WERI-Rb-1 (cell line): ENCODE measurements around the gene SCCPDH.

Experiments
- DNase-seq: peaks from one replicate; pipeline ENCODE4 v3.0.0-alpha.2; 2020
- H3K27ac ChIP-seq: fragments of 250-450 bp; sonication (Bioruptor Pico); 2 replicates; pipeline ENCODE4 v1.5.1; 2020; ENCODE audit warnings: mild to moderate bottlenecking, moderate library complexity
- H3K27me3 ChIP-seq: fragments of 250-450 bp; sonication (Bioruptor Pico); 2 replicates; pipeline ENCODE4 v1.5.1; 2021; ENCODE audit warnings: mild to moderate bottlenecking, low read depth, moderate library complexity; ENCODE audit not compliant: insufficient read depth, severe bottlenecking
- H3K36me3 ChIP-seq: fragments of 250-450 bp; sonication (Bioruptor Pico); 2 replicates; pipeline ENCODE4 v1.5.1; 2020; ENCODE audit warnings: mild to moderate bottlenecking, moderate library complexity
- H3K4me3 ChIP-seq: 2 replicates; pipeline ENCODE4 v1.5.1; 2011; ENCODE audit warnings: low read depth, mild to moderate bottlenecking, control low read depth, low read length
- H3K9me3 ChIP-seq: fragments of 250-450 bp; sonication (Bioruptor Pico); 2 replicates; pipeline ENCODE4 v1.5.1; 2021; ENCODE audit warnings: mild to moderate bottlenecking, moderate library complexity; ENCODE audit not compliant: severe bottlenecking
- CTCF ChIP-seq: IDR thresholded peaks from 2 replicates; pipeline ENCODE4 v1.5.1; 2011; ENCODE audit warnings: low read depth, mild to moderate bottlenecking, control low read depth, inconsistent platforms, low read length

SCCPDH gene

GRCh38 chr1:246761396-246761795, 37.2 kb downstream of the SCCPDH start:
- Histone ChIP-seq H3K27ac (no peak overlapping the region; the same call in 1 of the 2 replicates), H3K4me3 (no peak overlapping the region), H3K36me3 (peaks cover 64% of the 10 kb centered on the region), H3K27me3 (no peaks in the 10 kb centered on the region), H3K9me3 (no peaks in the 10 kb centered on the region)
- no peak for TF ChIP-seq CTCF
- no peak for DNase-seq

GRCh38 chr1:246765521-246765920, 41.3 kb downstream of the SCCPDH start:
- TF ChIP-seq CTCF: no peak
- Histone ChIP-seq H3K9me3 (no peaks in the 10 kb centered on the region), H3K27ac (no peak overlapping the region), H3K27me3 (no peaks in the 10 kb centered on the region), H3K4me3 (no peak overlapping the region), H3K36me3 (peaks cover 74% of the 10 kb centered on the region)
- no peak for DNase-seq

GRCh38 chr1:246768403-246769020, 44.3 kb downstream of the SCCPDH start:
- Histone ChIP-seq H3K4me3 (no peak overlapping the region), H3K27ac (no peak overlapping the region), H3K27me3 (no peaks in the 10 kb centered on the region), H3K9me3 (no peaks in the 10 kb centered on the region), H3K36me3 (peaks cover 52% of the 10 kb centered on the region)
- no peak for TF ChIP-seq CTCF
- no peak for DNase-seq

GRCh38 chr1:246769306-246769705, 45.1 kb downstream of the SCCPDH start:
- no peaks in the 10 kb centered on the region for H3K9me3 ChIP-seq
- H3K27ac ChIP-seq: no peak overlapping the region
- no peak overlapping the region for H3K4me3 ChIP-seq
- peak; percentile 55 for DNase-seq
- H3K27me3 ChIP-seq: no peaks in the 10 kb centered on the region
- peaks cover 46% of the 10 kb centered on the region for H3K36me3 ChIP-seq
- no peak for TF ChIP-seq CTCF

- TF ChIP-seq CTCF: no peak
- H3K36me3 ChIP-seq: peaks cover 42% of the 10 kb centered on the region
- H3K4me3 ChIP-seq: no peak overlapping the region
- H3K27ac ChIP-seq: peak overlapping the region; percentile 3; the same call in 1 of the 2 replicates
- H3K27me3 ChIP-seq: no peaks in the 10 kb centered on the region
- peak; percentile 77 for DNase-seq
- H3K9me3 ChIP-seq: no peaks in the 10 kb centered on the region
Measured at GRCh38 chr1:246771366-246771765, 47.2 kb downstream of the SCCPDH start.

GRCh38 chr1:246772686-246773085, 48.5 kb downstream of the SCCPDH start:
- Histone ChIP-seq H3K9me3 (no peaks in the 10 kb centered on the region), H3K36me3 (peaks cover 39% of the 10 kb centered on the region), H3K4me3 (no peak overlapping the region), H3K27me3 (no peaks in the 10 kb centered on the region), H3K27ac (no peak overlapping the region)
- no peak for TF ChIP-seq CTCF
- DNase-seq: no peak
